ENCODE data around the gene S100A3. TPM values are rescaled to one million over a fixed set of nuclear protein-coding genes. Genes with fewer than 3 reads are reported as not detected.

Gene S100A3
- polyA plus RNA-seq, 1 of the 3 experiments (the other 2 are of a cell fraction): 11.8 TPM

- H2AFZ ChIP-seq (ENCODE audit: low read depth): no peak overlapping the region
- peak overlapping the region; percentile 57 for H3K4me2 ChIP-seq
- no peaks in the 10 kb centered on the region for H3K27me3 ChIP-seq (ENCODE audit: insufficient read depth)
- peaks cover 7 to 20% of the 10 kb centered on the region in 2 experiments; a peak in 3 of 4 replicates for H3K4me1 ChIP-seq (ENCODE audit: control insufficient read depth in 1 of 2, insufficient read depth in 2 of 2, low read depth in 1 of 2, low read length in 1 of 2)
- POLR2A ChIA-PET: no interaction called here
- no peaks in the 10 kb centered on the region for H3K9me3 ChIP-seq
- 95% methylated on average over 5 of the region's 5 CpGs for WGBS (ENCODE audit: low lambda C conversion rate)
- no peak overlapping the region for H3K4me3 ChIP-seq (ENCODE audit: low read depth in 2 of 2, low read length in 1 of 2)
- DNase-seq: no peak
- CTCF ChIA-PET: interaction anchor here (1.2 to 18.0 kb wide), 3 partner anchors 12 to 112 kb away, joined by 3 to 283 read pairs (median 22); no protein-coding TSS in a partner anchor
- H3K9me2 ChIP-seq: no peaks in the 10 kb centered on the region
- H4K20me1 ChIP-seq (ENCODE audit: insufficient read depth): no peaks in the 10 kb centered on the region
- no peak overlapping the region for H3K9ac ChIP-seq
- TF ChIP-seq FOXJ3 (CRISPR knock-in tag; IDR thresholded peaks at IDR 0.05) (no peak), YY1 (IDR thresholded peaks at IDR 0.05; ENCODE audit: low read depth) (no peak)
- TF ChIP-seq, protein P1, sequence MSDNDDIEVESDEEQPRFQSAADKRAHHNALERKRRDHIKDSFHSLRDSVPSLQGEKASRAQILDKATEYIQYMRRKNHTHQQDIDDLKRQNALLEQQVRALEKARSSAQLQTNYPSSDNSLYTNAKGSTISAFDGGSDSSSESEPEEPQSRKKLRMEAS (IDR thresholded peaks at IDR 0.05; ENCODE audit: low read depth): no peak
- H3K27ac ChIP-seq (ENCODE audit: low read depth in 2 of 2, low read length in 1 of 2): peak overlapping the region in 1 of 2 experiments; percentile 86; a peak in 3 of 4 replicates
- H3K36me3 ChIP-seq (replicated peaks in 1 of 2; ENCODE audit: control insufficient read depth in 1 of 2, insufficient read depth in 2 of 2, low read length in 1 of 2): no peaks in the 10 kb centered on the region
- H3F3A ChIP-seq (replicated peaks; ENCODE audit: insufficient read depth): peaks cover 26% of the 10 kb centered on the region
- H3K79me2 ChIP-seq (ENCODE audit: insufficient read depth): no peaks in the 10 kb centered on the region
Measured at GRCh38 chr1:153506386-153506785, 42.7 kb downstream of the S100A3 start.

GRCh38 chr1:153505576-153505975 lies 43.5 kb downstream of the S100A3 start:
- no peaks in the 10 kb centered on the region for H4K20me1 ChIP-seq (ENCODE audit: insufficient read depth)
- ChIA-PET CTCF (interaction anchor here (1.2 to 18.0 kb wide), 2 partner anchors 65 to 113 kb away, joined by 3 to 283 read pairs; no protein-coding TSS in a partner anchor), POLR2A (no interaction called here)
- no peak overlapping the region for H3K4me2 ChIP-seq
- 91% methylated on average over 1 of the region's 1 CpG for WGBS (ENCODE audit: low lambda C conversion rate)
- no peak for DNase-seq
- H2AFZ ChIP-seq (ENCODE audit: low read depth): no peak overlapping the region
- H3K9ac ChIP-seq: no peak overlapping the region
- H3K4me3 ChIP-seq (ENCODE audit: low read depth in 2 of 2, low read length in 1 of 2): no peak overlapping the region
- H3K9me3 ChIP-seq: no peaks in the 10 kb centered on the region
- H3K9me2 ChIP-seq: no peaks in the 10 kb centered on the region
- no peak overlapping the region for H3K27ac ChIP-seq (ENCODE audit: low read depth in 2 of 2, low read length in 1 of 2)
- no peaks in the 10 kb centered on the region for H3K79me2 ChIP-seq (ENCODE audit: insufficient read depth)
- H3K4me1 ChIP-seq (ENCODE audit: control insufficient read depth in 1 of 2, insufficient read depth in 2 of 2, low read depth in 1 of 2, low read length in 1 of 2): peaks cover 7 to 20% of the 10 kb centered on the region in 2 experiments; a peak in 3 of 4 replicates
- TF ChIP-seq CHD2 (IDR thresholded peaks at IDR 0.05; ENCODE audit: low read length, partially characterized antibody): no peak
- no peak for TF ChIP-seq FOXJ3 (CRISPR knock-in tag; IDR thresholded peaks at IDR 0.05)
- TF ChIP-seq REST (IDR thresholded peaks at IDR 0.05; ENCODE audit: low read depth, low read length): no peak
- H3F3A ChIP-seq (replicated peaks; ENCODE audit: insufficient read depth): peaks cover 26% of the 10 kb centered on the region
- H3K36me3 ChIP-seq (replicated peaks in 1 of 2; ENCODE audit: control insufficient read depth in 1 of 2, insufficient read depth in 2 of 2, low read length in 1 of 2): no peaks in the 10 kb centered on the region
- no peaks in the 10 kb centered on the region for H3K27me3 ChIP-seq (ENCODE audit: insufficient read depth)

GRCh38 chr1:153503766-153504165 lies 45.3 kb downstream of the S100A3 start:
- CTCF ChIA-PET: interaction anchor here (1.5 to 18.0 kb wide), 3 partner anchors 9 to 150 kb away, joined by 3 to 283 read pairs (median 13); no protein-coding TSS in a partner anchor
- no peak for TF ChIP-seq SIN3A (IDR thresholded peaks at IDR 0.05; ENCODE audit: borderline replicate concordance, low read depth, low read length)
- TF ChIP-seq, protein P1 (IDR thresholded peaks at IDR 0.05; ENCODE audit: low read depth): no peak
- no peak for TF ChIP-seq SMC3 (IDR thresholded peaks at IDR 0.05; ENCODE audit: low read depth, low read length)
- no peak for TF ChIP-seq ZBTB33 (IDR thresholded peaks at IDR 0.05; ENCODE audit: borderline replicate concordance, low read depth)
- TF ChIP-seq, protein P2, sequence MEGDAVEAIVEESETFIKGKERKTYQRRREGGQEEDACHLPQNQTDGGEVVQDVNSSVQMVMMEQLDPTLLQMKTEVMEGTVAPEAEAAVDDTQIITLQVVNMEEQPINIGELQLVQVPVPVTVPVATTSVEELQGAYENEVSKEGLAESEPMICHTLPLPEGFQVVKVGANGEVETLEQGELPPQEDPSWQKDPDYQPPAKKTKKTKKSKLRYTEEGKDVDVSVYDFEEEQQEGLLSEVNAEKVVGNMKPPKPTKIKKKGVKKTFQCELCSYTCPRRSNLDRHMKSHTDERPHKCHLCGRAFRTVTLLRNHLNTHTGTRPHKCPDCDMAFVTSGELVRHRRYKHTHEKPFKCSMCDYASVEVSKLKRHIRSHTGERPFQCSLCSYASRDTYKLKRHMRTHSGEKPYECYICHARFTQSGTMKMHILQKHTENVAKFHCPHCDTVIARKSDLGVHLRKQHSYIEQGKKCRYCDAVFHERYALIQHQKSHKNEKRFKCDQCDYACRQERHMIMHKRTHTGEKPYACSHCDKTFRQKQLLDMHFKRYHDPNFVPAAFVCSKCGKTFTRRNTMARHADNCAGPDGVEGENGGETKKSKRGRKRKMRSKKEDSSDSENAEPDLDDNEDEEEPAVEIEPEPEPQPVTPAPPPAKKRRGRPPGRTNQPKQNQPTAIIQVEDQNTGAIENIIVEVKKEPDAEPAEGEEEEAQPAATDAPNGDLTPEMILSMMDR (IDR thresholded peaks at IDR 0.05): no peak
- TF ChIP-seq EZH2phosphoT487 (IDR thresholded peaks at IDR 0.05; ENCODE audit: borderline replicate concordance, low read depth): no peak
- no peak for TF ChIP-seq RXRA (IDR thresholded peaks at IDR 0.05; ENCODE audit: borderline replicate concordance, low read depth)

More at GRCh38 chr1:153503766-153504165, 45.3 kb downstream of the S100A3 start:
- Histone ChIP-seq H3K27ac (ENCODE audit: low read depth in 2 of 2, low read length in 1 of 2) (no peak overlapping the region), H3K4me1 (ENCODE audit: control insufficient read depth in 1 of 2, insufficient read depth in 2 of 2, low read depth in 1 of 2, low read length in 1 of 2) (peaks cover 7 to 20% of the 10 kb centered on the region in 2 experiments; a peak in 3 of 4 replicates), H4K20me1 (ENCODE audit: insufficient read depth) (no peaks in the 10 kb centered on the region), H3K9me2 (no peaks in the 10 kb centered on the region), H3K27me3 (ENCODE audit: insufficient read depth) (no peaks in the 10 kb centered on the region; the same call in 1 of the 2 replicates), H3K79me2 (ENCODE audit: insufficient read depth) (no peaks in the 10 kb centered on the region), H3K36me3 (replicated peaks in 1 of 2; ENCODE audit: control insufficient read depth in 1 of 2, insufficient read depth in 2 of 2, low read length in 1 of 2) (no peaks in the 10 kb centered on the region), H2AFZ (ENCODE audit: low read depth) (no peak overlapping the region), H3K4me2 (no peak overlapping the region), H3K9me3 (no peaks in the 10 kb centered on the region), H3F3A (replicated peaks; ENCODE audit: insufficient read depth) (peaks cover 17% of the 10 kb centered on the region), H3K9ac (no peak overlapping the region), H3K4me3 (ENCODE audit: low read depth in 2 of 2, low read length in 1 of 2) (no peak overlapping the region)
- no peak for DNase-seq
- 76% methylated on average over 3 of the region's 3 CpGs for WGBS (ENCODE audit: low lambda C conversion rate)
- POLR2A ChIA-PET: no interaction called here
